ENCODE results near the gene GRM1.

DNA sequence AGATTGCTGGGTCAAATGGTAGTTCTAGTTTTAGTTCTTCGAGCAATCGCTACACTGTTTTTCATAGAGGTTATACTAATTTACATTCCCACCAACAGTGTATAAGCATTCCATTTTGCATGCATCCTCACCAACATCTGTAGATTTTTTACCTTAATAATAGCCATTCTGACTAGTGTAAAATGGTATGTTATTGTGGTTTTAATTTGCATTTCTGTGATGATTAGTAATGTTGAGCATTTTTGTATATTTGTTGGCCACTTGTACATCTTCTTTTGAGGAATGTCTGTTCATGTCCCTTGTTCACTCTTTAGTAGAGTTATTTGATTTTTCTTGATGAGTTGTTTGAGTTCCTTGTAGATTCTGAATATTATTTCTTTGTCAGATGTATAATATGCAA lies 236.2 kb downstream of the GRM1 start:
- TF ChIP-seq EZH2 (IDR thresholded peaks at IDR 0.05; ENCODE audit: insufficient read depth, poor library complexity, severe bottlenecking), result no peak
- TF ChIP-seq EZH2phosphoT487 (IDR thresholded peaks at IDR 0.05; ENCODE audit: insufficient read depth, low read depth), result no peak

Data from GM23248 (cell line).